ENCODE results near the gene SLC8A1.
A peak's percentile ranks its signal among the peaks of the same experiment; 100 is the strongest.

Gene SLC8A1

DNA sequence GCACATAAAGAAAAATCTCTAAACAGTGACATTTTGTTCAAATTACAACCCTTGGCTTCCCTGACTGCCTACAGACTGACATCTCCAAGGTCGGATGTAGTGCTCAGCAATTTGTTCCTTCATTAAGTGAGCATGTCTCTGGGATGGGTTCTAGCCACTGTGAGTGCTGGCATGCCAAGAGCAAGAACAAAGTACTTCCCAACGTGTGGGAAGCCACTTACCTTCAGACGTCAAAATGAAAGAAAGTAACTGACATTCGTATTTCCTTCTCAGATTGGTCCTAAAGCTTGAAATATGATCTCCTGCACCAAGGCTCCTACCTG is 193.8 kb downstream of the SLC8A1 start:
- no peak overlapping the region for H3K4me3 ChIP-seq (ENCODE audit: low read depth in 1 of 2, low read length in 2 of 2)
- no peak overlapping the region for H3K9ac ChIP-seq (ENCODE audit: low read depth, low read length)
- no peaks in the 10 kb centered on the region for H3K79me2 ChIP-seq (ENCODE audit: insufficient read depth, low read length)
- H3K36me3 ChIP-seq (ENCODE audit: insufficient read depth, low read length): no peaks in the 10 kb centered on the region
- H3K27me3 ChIP-seq (ENCODE audit: insufficient read depth, low read length, poor library complexity): no peaks in the 10 kb centered on the region
- no peak overlapping the region for H3K27ac ChIP-seq (ENCODE audit: low read length)
- DNase-seq (no peak), ATAC-seq (ENCODE audit: insufficient read depth, low read depth) (no peak)
- TF ChIP-seq, protein P1, sequence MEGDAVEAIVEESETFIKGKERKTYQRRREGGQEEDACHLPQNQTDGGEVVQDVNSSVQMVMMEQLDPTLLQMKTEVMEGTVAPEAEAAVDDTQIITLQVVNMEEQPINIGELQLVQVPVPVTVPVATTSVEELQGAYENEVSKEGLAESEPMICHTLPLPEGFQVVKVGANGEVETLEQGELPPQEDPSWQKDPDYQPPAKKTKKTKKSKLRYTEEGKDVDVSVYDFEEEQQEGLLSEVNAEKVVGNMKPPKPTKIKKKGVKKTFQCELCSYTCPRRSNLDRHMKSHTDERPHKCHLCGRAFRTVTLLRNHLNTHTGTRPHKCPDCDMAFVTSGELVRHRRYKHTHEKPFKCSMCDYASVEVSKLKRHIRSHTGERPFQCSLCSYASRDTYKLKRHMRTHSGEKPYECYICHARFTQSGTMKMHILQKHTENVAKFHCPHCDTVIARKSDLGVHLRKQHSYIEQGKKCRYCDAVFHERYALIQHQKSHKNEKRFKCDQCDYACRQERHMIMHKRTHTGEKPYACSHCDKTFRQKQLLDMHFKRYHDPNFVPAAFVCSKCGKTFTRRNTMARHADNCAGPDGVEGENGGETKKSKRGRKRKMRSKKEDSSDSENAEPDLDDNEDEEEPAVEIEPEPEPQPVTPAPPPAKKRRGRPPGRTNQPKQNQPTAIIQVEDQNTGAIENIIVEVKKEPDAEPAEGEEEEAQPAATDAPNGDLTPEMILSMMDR (IDR thresholded peaks at IDR 0.05; ENCODE audit: borderline replicate concordance, extremely low read depth, low read length, poor library complexity, severe bottlenecking): no peak
- TF ChIP-seq EZH2 (IDR thresholded peaks at IDR 0.05; ENCODE audit: borderline replicate concordance, low read depth, low read length, severe bottlenecking): no peak
- H3K4me2 ChIP-seq (ENCODE audit: insufficient read depth, low read length): no peak overlapping the region
- no peaks in the 10 kb centered on the region for H4K20me1 ChIP-seq (ENCODE audit: insufficient read depth, low read length)
- H2AFZ ChIP-seq (ENCODE audit: low read depth, low read length): no peak overlapping the region
- H3K4me1 ChIP-seq (ENCODE audit: insufficient read depth, low read length): no peaks in the 10 kb centered on the region
- H3K9me3 ChIP-seq (ENCODE audit: insufficient read depth, low read length, severe bottlenecking): no peaks in the 10 kb centered on the region

DNA sequence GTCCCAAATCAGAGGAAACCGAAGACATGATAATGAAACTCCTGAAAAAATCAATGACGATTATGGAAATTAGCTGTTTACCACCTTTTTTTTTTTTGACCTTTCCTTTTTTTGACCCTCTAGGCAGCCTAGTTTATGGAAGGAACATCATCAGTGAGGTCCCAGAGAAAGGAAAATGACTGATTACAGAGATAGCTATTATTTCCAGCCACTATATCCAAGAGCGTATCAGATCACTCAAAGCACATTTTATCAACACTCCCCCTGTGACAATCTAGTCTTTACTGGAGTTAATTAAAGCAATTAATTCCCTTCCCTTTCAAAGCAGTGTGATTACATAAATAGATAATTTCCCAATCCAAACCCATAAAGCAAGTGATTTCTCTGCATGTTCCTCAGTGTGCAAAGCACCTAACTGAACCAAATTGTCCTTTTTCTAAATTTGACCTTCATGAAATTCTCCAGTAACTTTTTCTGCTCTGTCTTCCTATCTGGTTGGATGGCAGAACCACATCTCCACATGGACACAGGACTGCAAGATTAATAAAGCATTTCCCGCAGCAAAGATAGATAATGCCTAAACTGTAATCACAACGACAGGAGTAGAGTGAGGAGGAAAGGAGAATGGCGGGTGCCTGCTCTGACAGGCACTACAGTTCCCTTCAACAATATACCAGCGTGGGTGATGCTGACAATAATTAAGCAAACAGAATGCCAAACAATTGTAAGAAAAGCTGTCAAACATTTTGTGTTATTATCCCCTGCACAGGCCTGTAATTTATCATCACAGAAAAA is 194.4 kb downstream of the SLC8A1 start:
- DNase-seq: no peak
- no peak for ATAC-seq (ENCODE audit: insufficient read depth, low read depth)
- no peak overlapping the region for H3K9ac ChIP-seq (ENCODE audit: low read depth, low read length)
- H2AFZ ChIP-seq (ENCODE audit: low read depth, low read length): no peak overlapping the region
- no peak overlapping the region for H3K4me3 ChIP-seq (ENCODE audit: low read depth in 1 of 2, low read length in 2 of 2)
- H3K27me3 ChIP-seq (ENCODE audit: insufficient read depth, low read length, poor library complexity): no peaks in the 10 kb centered on the region
- no peaks in the 10 kb centered on the region for H3K4me1 ChIP-seq (ENCODE audit: insufficient read depth, low read length)
- no peak overlapping the region for H3K27ac ChIP-seq (ENCODE audit: low read length)
- H3K79me2 ChIP-seq (ENCODE audit: insufficient read depth, low read length): no peaks in the 10 kb centered on the region
- no peak for TF ChIP-seq EZH2 (IDR thresholded peaks at IDR 0.05; ENCODE audit: borderline replicate concordance, low read depth, low read length, severe bottlenecking)
- TF ChIP-seq, protein P1 (IDR thresholded peaks at IDR 0.05; ENCODE audit: borderline replicate concordance, extremely low read depth, low read length, poor library complexity, severe bottlenecking): no peak
- H4K20me1 ChIP-seq (ENCODE audit: insufficient read depth, low read length): no peaks in the 10 kb centered on the region
- no peaks in the 10 kb centered on the region for H3K9me3 ChIP-seq (ENCODE audit: insufficient read depth, low read length, severe bottlenecking)
- H3K4me2 ChIP-seq (ENCODE audit: insufficient read depth, low read length): no peak overlapping the region
- H3K36me3 ChIP-seq (ENCODE audit: insufficient read depth, low read length): no peaks in the 10 kb centered on the region

- H3K79me2 ChIP-seq (ENCODE audit: insufficient read depth, low read length): no peaks in the 10 kb centered on the region
- H3K27me3 ChIP-seq (ENCODE audit: insufficient read depth, low read length, poor library complexity): no peaks in the 10 kb centered on the region
- H2AFZ ChIP-seq (ENCODE audit: low read depth, low read length): no peak overlapping the region
- no peak overlapping the region for H3K4me2 ChIP-seq (ENCODE audit: insufficient read depth, low read length)
- H3K27ac ChIP-seq (ENCODE audit: low read length): no peak overlapping the region
- ATAC-seq (ENCODE audit: insufficient read depth, low read depth) (peak; percentile 96), DNase-seq (peak; percentile 42)
- H3K4me3 ChIP-seq (ENCODE audit: low read depth in 1 of 2, low read length in 2 of 2): no peak overlapping the region
- H3K36me3 ChIP-seq (ENCODE audit: insufficient read depth, low read length): 0 out of 2 replicates have a peak, but pooled peaks cover 2% of the 10 kb centered on the region
- TF ChIP-seq, protein P1 (IDR thresholded peaks at IDR 0.05; ENCODE audit: borderline replicate concordance, extremely low read depth, low read length, poor library complexity, severe bottlenecking): peak; percentile 62
- TF ChIP-seq EZH2 (IDR thresholded peaks at IDR 0.05; ENCODE audit: borderline replicate concordance, low read depth, low read length, severe bottlenecking): no peak
- no peak overlapping the region for H3K9ac ChIP-seq (ENCODE audit: low read depth, low read length)
- no peaks in the 10 kb centered on the region for H3K9me3 ChIP-seq (ENCODE audit: insufficient read depth, low read length, severe bottlenecking)
- H3K4me1 ChIP-seq (ENCODE audit: insufficient read depth, low read length): no peaks in the 10 kb centered on the region
- H4K20me1 ChIP-seq (ENCODE audit: insufficient read depth, low read length): no peaks in the 10 kb centered on the region
Observed at GRCh38 chr2:40256649-40257048, 195.2 kb downstream of the SLC8A1 start.
